Stimulated activated memory B cell treated with anti-CD40 and anti-IgM and Interleukin-4, amounts not matched to agents 10 μg/mL and 1 μg/mL and 100 μg/mL, for 72 hours (primary cell): ENCODE measurements around the gene MLKL.
"Not testable (repeated sequence)": the region's sequence is repeated elsewhere in the genome, so short reads cannot be mapped to it uniquely, and the experiment has no call there.

ENCODE experiments used
- ATAC-seq: fragments of 150-1000 bp; cut with Tn5 transposase; 2 replicates; pipeline ENCODE4 v1.10.0; 2021
- H3K27ac Mint-ChIP-seq: one replicate; pipeline ENCODE4 v1.8.0; 2022; ENCODE audit warnings: mild to moderate bottlenecking, mixed read lengths
- H3K27me3 Mint-ChIP-seq: one replicate; pipeline ENCODE4 v1.8.0; 2022; ENCODE audit warnings: mixed read lengths
- H3K36me3 Mint-ChIP-seq: one replicate; pipeline ENCODE4 v1.8.0; 2022; ENCODE audit warnings: mixed read lengths
- H3K4me1 Mint-ChIP-seq: one replicate; pipeline ENCODE4 v1.8.0; 2022; ENCODE audit warnings: mixed read lengths
- H3K4me3 Mint-ChIP-seq: one replicate; pipeline ENCODE4 v1.8.0; 2022; ENCODE audit warnings: mild to moderate bottlenecking, moderate library complexity, mixed read lengths
- H3K9me3 Mint-ChIP-seq: one replicate; pipeline ENCODE4 v1.8.0; 2022; ENCODE audit warnings: mixed read lengths

Gene MLKL

GRCh38 chr16:74691093-74691855 lies 9.4 kb downstream of the MLKL start:
- peaks cover 7% of the 10 kb centered on the region for H3K4me1 Mint-ChIP-seq
- peaks cover 51% of the 10 kb centered on the region for H3K36me3 Mint-ChIP-seq
- no peaks in the 10 kb centered on the region for H3K27me3 Mint-ChIP-seq
- H3K9me3 Mint-ChIP-seq, result no peaks in the 10 kb centered on the region
- H3K27ac Mint-ChIP-seq, result no peak overlapping the region
- no peak overlapping the region for H3K4me3 Mint-ChIP-seq
- no peak for ATAC-seq

- peak overlapping the region; percentile 83 for H3K27ac Mint-ChIP-seq
- H3K27me3 Mint-ChIP-seq, result no peaks in the 10 kb centered on the region
- peaks cover 18% of the 10 kb centered on the region for H3K4me1 Mint-ChIP-seq
- H3K9me3 Mint-ChIP-seq, result no peaks in the 10 kb centered on the region
- no peak overlapping the region for H3K4me3 Mint-ChIP-seq
- H3K36me3 Mint-ChIP-seq, result peaks cover 19% of the 10 kb centered on the region
- ATAC-seq, result no peak
These were observed 18.1 kb downstream of the MLKL start for GRCh38 chr16:74682556-74682955.

- peaks cover 18% of the 10 kb centered on the region for H3K4me1 Mint-ChIP-seq
- H3K27me3 Mint-ChIP-seq, result no peaks in the 10 kb centered on the region
- H3K4me3 Mint-ChIP-seq, result no peak overlapping the region
- no peak overlapping the region for H3K27ac Mint-ChIP-seq
- peaks cover 29% of the 10 kb centered on the region for H3K36me3 Mint-ChIP-seq
- H3K9me3 Mint-ChIP-seq, result no peaks in the 10 kb centered on the region
- ATAC-seq, result no peak
These were observed 20.0 kb downstream of the MLKL start for GRCh38 chr16:74680681-74681080.

GRCh38 chr16:74679983-74680382 lies 20.7 kb downstream of the MLKL start:
- Mint-ChIP-seq H3K9me3 (no peaks in the 10 kb centered on the region), H3K27ac (no peak overlapping the region), H3K27me3 (no peaks in the 10 kb centered on the region), H3K36me3 (peaks cover 32% of the 10 kb centered on the region), H3K4me3 (no peak overlapping the region), H3K4me1 (peaks cover 18% of the 10 kb centered on the region)
- ATAC-seq, result no peak

GRCh38 chr16:74677868-74678267 lies 22.8 kb downstream of the MLKL start:
- H3K9me3 Mint-ChIP-seq, result no peaks in the 10 kb centered on the region
- ATAC-seq, result no peak
- H3K27me3 Mint-ChIP-seq, result no peaks in the 10 kb centered on the region
- no peak overlapping the region for H3K4me3 Mint-ChIP-seq
- H3K27ac Mint-ChIP-seq, result no peak overlapping the region
- peaks cover 44% of the 10 kb centered on the region for H3K36me3 Mint-ChIP-seq
- peaks cover 4% of the 10 kb centered on the region for H3K4me1 Mint-ChIP-seq

GRCh38 chr16:74673876-74674275 lies 26.8 kb downstream of the MLKL start:
- Mint-ChIP-seq H3K4me1 (no peaks in the 10 kb centered on the region), H3K4me3 (no peak overlapping the region), H3K36me3 (peaks cover 43% of the 10 kb centered on the region), H3K27ac (no peak overlapping the region), H3K9me3 (no peaks in the 10 kb centered on the region), H3K27me3 (no peaks in the 10 kb centered on the region)
- ATAC-seq, result no peak

GRCh38 chr16:74668877-74669276 lies 31.8 kb downstream of the MLKL start:
- H3K27me3 Mint-ChIP-seq, H3K4me3 Mint-ChIP-seq, H3K27ac Mint-ChIP-seq, ATAC-seq, H3K9me3 Mint-ChIP-seq: not testable (repeated sequence)
- Mint-ChIP-seq H3K4me1 (peaks cover 18% of the 10 kb centered on the region), H3K36me3 (peaks cover 23% of the 10 kb centered on the region)

GRCh38 chr16:74667255-74667700 lies 33.4 kb downstream of the MLKL start:
- Mint-ChIP-seq H3K4me1 (peaks cover 31% of the 10 kb centered on the region), H3K27ac (peak overlapping the region; percentile 92), H3K4me3 (peak overlapping the region; percentile 89), H3K36me3 (peaks cover 27% of the 10 kb centered on the region), H3K9me3 (no peaks in the 10 kb centered on the region), H3K27me3 (no peaks in the 10 kb centered on the region)
- ATAC-seq, result no peak

GRCh38 chr16:74666425-74667254 lies 34.0 kb downstream of the MLKL start, which contains the start of gene RFWD3:
Gene RFWD3, minus strand, starts transcription at chr16:74666877. Its CDS starts 5,428 bp downstream, at chr16:74661449.
- Mint-ChIP-seq H3K27ac (peak within 1 kb of the TSS; percentile 92), H3K4me3 (peak within 1 kb of the TSS; percentile 89), H3K9me3 (no peaks in the 10 kb centered on the region), H3K4me1 (peaks cover 34% of the 10 kb centered on the region), H3K27me3 (no peaks in the 10 kb centered on the region), H3K36me3 (peaks cover 24% of the 10 kb centered on the region)
- peak; percentile 100 for ATAC-seq

- peaks cover 36% of the 10 kb centered on the region for H3K4me1 Mint-ChIP-seq
These were observed 34.6 kb downstream of the MLKL start for GRCh38 chr16:74666010-74666421.

GRCh38 chr16:74661064-74661463 lies 39.6 kb downstream of the MLKL start:
- Mint-ChIP-seq H3K27me3 (no peaks in the 10 kb centered on the region), H3K36me3 (peaks cover 59% of the 10 kb centered on the region), H3K9me3 (no peaks in the 10 kb centered on the region), H3K27ac (no peak overlapping the region), H3K4me3 (no peak overlapping the region), H3K4me1 (peaks cover 60% of the 10 kb centered on the region)
- ATAC-seq, result no peak

More at GRCh38 chr16:74666010-74666421, 34.6 kb downstream of the MLKL start:
- Mint-ChIP-seq H3K27ac (peak overlapping the region; percentile 92), H3K9me3 (no peaks in the 10 kb centered on the region), H3K27me3 (no peaks in the 10 kb centered on the region), H3K4me3 (peak overlapping the region; percentile 89), H3K36me3 (peaks cover 26% of the 10 kb centered on the region)
- no peak for ATAC-seq

GRCh38 chr16:74660383-74660782 lies 40.3 kb downstream of the MLKL start:
- no peak for ATAC-seq
- H3K27ac Mint-ChIP-seq, result no peak overlapping the region
- H3K27me3 Mint-ChIP-seq, result no peaks in the 10 kb centered on the region
- H3K4me1 Mint-ChIP-seq, result peaks cover 64% of the 10 kb centered on the region
- peaks cover 59% of the 10 kb centered on the region for H3K36me3 Mint-ChIP-seq
- H3K9me3 Mint-ChIP-seq, result no peaks in the 10 kb centered on the region
- H3K4me3 Mint-ChIP-seq, result no peak overlapping the region

GRCh38 chr16:74659041-74659440 lies 41.6 kb downstream of the MLKL start:
- H3K4me3 Mint-ChIP-seq, result no peak overlapping the region

GRCh38 chr16:74657870-74658642 lies 42.6 kb downstream of the MLKL start:
- H3K36me3 Mint-ChIP-seq, result peaks cover 57% of the 10 kb centered on the region
- H3K4me3 Mint-ChIP-seq, result no peak overlapping the region
- H3K9me3 Mint-ChIP-seq, result no peaks in the 10 kb centered on the region
- H3K27me3 Mint-ChIP-seq, result no peaks in the 10 kb centered on the region
- ATAC-seq, result no peak
- no peak overlapping the region for H3K27ac Mint-ChIP-seq
- peaks cover 70% of the 10 kb centered on the region for H3K4me1 Mint-ChIP-seq

More at GRCh38 chr16:74659041-74659440, 41.6 kb downstream of the MLKL start:
- H3K9me3 Mint-ChIP-seq, result no peaks in the 10 kb centered on the region
- H3K27me3 Mint-ChIP-seq, result no peaks in the 10 kb centered on the region
- peaks cover 68% of the 10 kb centered on the region for H3K4me1 Mint-ChIP-seq
- H3K36me3 Mint-ChIP-seq, result peaks cover 60% of the 10 kb centered on the region
- H3K27ac Mint-ChIP-seq, result no peak overlapping the region
- ATAC-seq, result no peak

- peaks cover 50% of the 10 kb centered on the region for H3K36me3 Mint-ChIP-seq
- H3K4me3 Mint-ChIP-seq, result no peak overlapping the region
- ATAC-seq, result no peak
- no peaks in the 10 kb centered on the region for H3K27me3 Mint-ChIP-seq
- peaks cover 57% of the 10 kb centered on the region for H3K4me1 Mint-ChIP-seq
- no peaks in the 10 kb centered on the region for H3K9me3 Mint-ChIP-seq
- no peak overlapping the region for H3K27ac Mint-ChIP-seq
These were observed 46.1 kb downstream of the MLKL start for GRCh38 chr16:74654536-74655050.
